Thymus (tissue), 11 donors: ENCODE results near the gene DGKG. TPM values are rescaled to one million over a fixed set of nuclear protein-coding genes. Genes with fewer than 3 reads are reported as not detected.

Source experiments
- DNase-seq, 9 donors: peaks; one replicate each; pipeline ENCODE4 v3.0.0-alpha.2; 2013; ENCODE audit warnings: low spot score in 9 of 9, low read depth in 6 of 9, missing footprints in 1 of 9
- H3K27ac ChIP-seq, 2 donors: one replicate each; pipeline ENCODE4 v1.5.1; 2013; ENCODE audit warnings: control low read depth in 1 of 2, low read depth in 1 of 2, low read length in 1 of 2, mild to moderate bottlenecking in 1 of 2, moderate library complexity in 1 of 2
- H3K27me3 ChIP-seq, 2 donors: one replicate each; pipeline ENCODE4 v1.5.1; 2013; ENCODE audit warnings: low read length in 1 of 2; ENCODE audit not compliant: control insufficient read depth in 2 of 2, insufficient read depth in 1 of 2
- H3K36me3 ChIP-seq, 2 donors: one replicate each; pipeline ENCODE4 v1.5.1; 2013; ENCODE audit warnings: low read length in 1 of 2, mild to moderate bottlenecking in 1 of 2, moderate library complexity in 1 of 2; ENCODE audit not compliant: control insufficient read depth in 2 of 2, insufficient read depth in 2 of 2
- H3K4me1 ChIP-seq, 2 donors: one replicate each; pipeline ENCODE4 v1.5.1; 2013; ENCODE audit warnings: low read length in 2 of 2; ENCODE audit not compliant: control insufficient read depth in 2 of 2, insufficient read depth in 2 of 2
- H3K4me3 ChIP-seq, 2 donors: one replicate each; pipeline ENCODE4 v1.5.1; 2013; ENCODE audit warnings: low read length in 2 of 2, control low read depth in 1 of 2, mild to moderate bottlenecking in 1 of 2
- H3K9me3 ChIP-seq, 2 donors: one replicate each; pipeline ENCODE4 v1.5.1; 2013; ENCODE audit warnings: low read length in 1 of 2, mild to moderate bottlenecking in 1 of 2; ENCODE audit not compliant: control insufficient read depth in 2 of 2, insufficient read depth in 1 of 2
- WGBS: extraction: QIAGEN DNeasy Blood & Tissue Kit; methylation state at CpG from one replicate; pipeline ENCODE4 v1.1.7; 2013; 5-methylcytosine and 5-hydroxymethylcytosine counted together
- polyA plus RNA-seq: library from polyadenylated mRNA; stranded (reverse); fragments of 200-250 nt; gene quantifications from one replicate; pipeline ENCODE4 v1.2.3, GENCODE V29; 2013
- total RNA-seq: library from RNA; stranded (reverse); fragments of 120-200 nt; gene quantifications from one replicate; pipeline ENCODE4 v1.2.4, GENCODE V29; 2013
- donor health status: healthy.

The DGKG gene
- total and polyA plus RNA-seq, 2 donors, result 1.1 to 1.6 TPM

DNA sequence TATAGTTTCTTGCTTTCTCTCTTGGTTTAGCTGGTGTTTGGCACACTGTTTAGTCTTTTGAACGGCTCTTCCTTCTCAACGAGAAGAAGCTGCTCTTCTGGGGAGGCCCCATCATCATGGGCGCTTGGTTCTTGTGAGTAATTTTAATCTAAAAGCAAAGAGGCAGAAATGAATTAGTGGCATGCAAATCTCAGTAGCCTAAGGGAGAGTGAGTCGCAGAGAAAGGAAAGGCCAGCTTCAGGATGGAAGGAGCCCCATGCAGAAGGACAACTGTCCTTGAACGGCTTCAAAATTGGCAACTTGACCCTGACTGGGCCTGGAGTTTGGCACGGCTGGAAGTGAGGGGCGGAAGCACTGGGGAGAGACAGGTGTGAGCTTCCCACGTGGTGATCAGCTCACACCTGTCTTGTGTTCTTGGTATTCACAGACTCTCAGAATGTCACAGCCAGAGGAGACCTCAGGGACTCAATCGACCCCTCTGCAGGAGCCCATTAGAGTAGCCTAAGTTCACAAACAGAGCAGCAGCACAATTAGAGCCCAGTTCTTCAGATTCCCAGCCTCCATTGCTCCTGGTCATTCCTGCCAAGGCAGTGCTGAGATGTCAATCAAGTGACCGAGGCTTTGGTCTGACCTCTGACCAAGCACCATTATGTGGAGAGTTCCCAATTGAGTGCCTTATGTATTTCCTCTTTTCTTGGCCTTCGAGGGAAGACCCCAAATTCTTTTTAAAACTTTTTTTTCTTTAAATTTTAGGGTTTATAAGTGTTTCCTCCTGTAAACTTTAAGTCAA, 211.8 kb downstream of the DGKG start:
- Histone ChIP-seq H3K27me3 (peaks cover 0 to 12% of the 10 kb centered on the region in 2 donors), H3K36me3 (no peaks in the 10 kb centered on the region), H3K4me1 (peaks cover 0 to 3% of the 10 kb centered on the region in 2 donors), H3K27ac (no peak overlapping the region), H3K4me3 (no peak overlapping the region), H3K9me3 (no peaks in the 10 kb centered on the region)
- WGBS, result 91% methylated on average over 11 of the region's 11 CpGs
- no peak for DNase-seq

DNA sequence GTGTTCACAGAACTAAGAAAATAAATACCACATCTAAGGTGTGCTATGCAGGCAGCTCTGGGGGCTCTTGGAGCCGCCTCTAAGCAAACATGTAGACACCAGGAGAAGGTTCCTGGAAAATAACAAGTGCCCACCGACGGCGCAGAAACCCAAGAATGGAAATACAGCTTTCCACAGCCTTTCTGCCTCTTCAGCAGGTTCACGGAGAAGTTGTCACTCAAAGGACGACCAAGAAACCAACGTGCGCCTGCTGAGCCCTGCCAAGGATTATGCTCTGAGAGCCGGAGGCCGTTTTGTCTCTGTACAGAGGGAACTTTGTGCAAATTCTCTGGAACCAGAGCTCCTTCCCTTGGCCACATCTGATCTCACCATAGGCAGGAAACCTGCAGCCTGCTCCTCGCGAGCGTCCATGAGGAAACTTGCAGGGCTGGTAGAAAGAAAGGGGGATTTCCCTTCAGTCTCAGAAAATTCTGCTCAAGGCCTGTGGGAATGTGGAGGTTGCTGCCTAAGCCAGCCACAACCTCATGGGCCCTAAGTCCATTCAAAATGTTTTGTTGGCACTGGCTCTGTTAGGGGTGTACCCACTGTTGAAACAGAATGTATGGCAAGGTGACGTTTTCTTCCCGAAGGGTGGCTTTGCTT, 212.6 kb downstream of the DGKG start:
- Histone ChIP-seq H3K4me1 (peaks cover 0 to 3% of the 10 kb centered on the region in 2 donors), H3K36me3 (no peaks in the 10 kb centered on the region), H3K9me3 (no peaks in the 10 kb centered on the region), H3K4me3 (no peak overlapping the region), H3K27ac (no peak overlapping the region), H3K27me3 (peaks cover 0 to 12% of the 10 kb centered on the region in 2 donors)
- DNase-seq, result no peak
- WGBS, result 84% methylated on average over 15 of the region's 15 CpGs

DNA sequence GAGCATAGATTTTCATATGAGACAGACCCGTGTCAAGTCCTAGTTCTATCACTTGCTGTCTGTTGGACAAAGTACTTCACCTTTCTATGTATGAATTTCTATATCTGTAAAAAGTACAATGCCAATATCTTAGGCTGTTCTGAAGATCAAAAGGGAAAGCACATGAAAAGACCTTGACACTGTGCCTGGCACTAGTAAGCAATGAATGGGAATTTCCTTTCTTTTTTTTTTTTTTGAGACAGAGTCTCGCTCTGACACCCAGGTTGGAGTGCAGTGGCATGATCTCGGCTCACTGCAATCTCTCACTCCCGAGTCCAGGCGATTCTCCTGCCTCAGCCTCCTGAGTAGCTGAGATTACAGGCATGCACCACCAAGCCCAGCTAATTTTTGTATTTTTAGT, 217.8 kb downstream of the DGKG start:
- H3K4me1 ChIP-seq, result peaks cover 0 to 11% of the 10 kb centered on the region in 2 donors
- DNase-seq, result no peak
- WGBS, result 97% methylated on average over 5 of the region's 5 CpGs

DNA sequence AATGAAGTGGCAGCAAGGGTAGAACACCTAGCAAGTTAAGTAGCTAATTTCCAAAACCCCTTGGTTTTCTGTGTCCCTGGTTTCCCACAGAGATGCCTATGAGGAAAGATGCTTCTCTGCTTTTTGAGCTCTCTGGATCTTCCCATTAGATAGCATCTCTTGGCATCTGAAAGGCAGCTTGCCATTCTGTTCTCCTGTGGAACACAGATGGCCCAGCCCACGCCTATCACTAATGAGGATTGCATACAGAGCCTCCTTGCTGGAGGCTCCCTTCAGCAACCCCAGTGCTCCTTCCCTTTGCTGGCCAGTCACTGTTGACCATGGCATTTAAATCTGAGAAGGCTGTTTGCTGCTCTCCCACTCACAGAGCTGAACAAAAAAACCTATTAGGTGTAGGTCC, 218.8 kb downstream of the DGKG start:
- H3K4me1 ChIP-seq, result peaks cover 0 to 11% of the 10 kb centered on the region in 2 donors
- no peak overlapping the region for H3K27ac ChIP-seq
- DNase-seq, result no peak
- H3K36me3 ChIP-seq, result no peaks in the 10 kb centered on the region
- no peaks in the 10 kb centered on the region for H3K9me3 ChIP-seq
- H3K4me3 ChIP-seq, result no peak overlapping the region
- 75% methylated on average over 1 of the region's 1 CpG for WGBS
- no peaks in the 10 kb centered on the region for H3K27me3 ChIP-seq

More for the DNA sequence above, 217.8 kb downstream of the DGKG start:
- Histone ChIP-seq H3K4me3 (no peak overlapping the region), H3K9me3 (no peaks in the 10 kb centered on the region), H3K27ac (no peak overlapping the region), H3K27me3 (no peaks in the 10 kb centered on the region), H3K36me3 (no peaks in the 10 kb centered on the region)

DNA sequence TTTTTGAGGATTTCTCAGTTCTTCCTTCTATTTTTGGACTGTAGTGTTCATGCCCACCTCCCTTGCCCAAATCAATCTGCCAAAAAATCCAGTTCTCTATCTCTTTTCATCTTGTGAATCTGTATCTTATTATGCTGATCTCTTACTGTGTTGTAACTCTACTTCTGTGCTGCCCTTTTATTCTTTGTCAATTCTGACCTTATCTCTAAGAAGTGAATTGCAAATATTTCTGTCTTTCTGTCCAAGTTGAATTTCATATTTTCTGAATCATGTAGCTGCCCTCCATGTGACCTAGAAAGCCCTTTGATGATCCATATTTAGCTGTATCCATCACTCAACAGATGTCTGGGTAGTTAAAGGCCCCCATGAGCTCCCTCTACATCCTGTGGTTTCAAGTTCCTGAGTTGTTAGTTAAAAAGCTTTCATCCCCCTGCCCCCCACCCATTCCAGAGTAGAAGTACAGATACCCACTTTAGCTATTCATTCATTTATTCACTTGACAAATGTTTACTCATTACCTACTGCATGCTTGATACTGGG, 219.6 kb downstream of the DGKG start:
- no peak overlapping the region for H3K4me3 ChIP-seq
- no peaks in the 10 kb centered on the region for H3K27me3 ChIP-seq
- H3K36me3 ChIP-seq, result no peaks in the 10 kb centered on the region
- no peaks in the 10 kb centered on the region for H3K9me3 ChIP-seq
- H3K27ac ChIP-seq, result no peak overlapping the region
- DNase-seq, result peak in 3 of 9 donors; percentile 18 to 58 (median 24)
- H3K4me1 ChIP-seq, result peaks cover 0 to 11% of the 10 kb centered on the region in 2 donors

DNA sequence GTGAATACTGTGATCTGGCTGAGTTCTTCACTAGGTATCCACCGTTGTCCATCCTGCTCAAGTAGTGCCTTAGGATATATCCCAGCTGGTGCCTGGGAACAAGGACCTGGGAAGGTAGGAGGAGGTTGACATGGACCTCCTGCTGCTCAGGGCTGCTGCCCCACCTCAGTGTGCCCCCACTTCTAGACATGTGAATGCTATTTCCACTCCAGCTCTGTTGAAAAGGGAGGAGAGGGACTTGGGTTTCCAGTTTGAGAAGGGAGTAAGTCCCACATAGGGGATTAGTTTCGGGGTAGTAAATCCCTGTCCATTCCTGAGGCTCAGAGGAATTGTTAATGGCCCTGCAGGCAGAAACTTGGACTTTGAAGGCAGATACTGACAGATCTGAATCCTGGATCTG, 220.2 kb downstream of the DGKG start:
- H3K4me1 ChIP-seq, result peaks cover 0 to 11% of the 10 kb centered on the region in 2 donors
- no peaks in the 10 kb centered on the region for H3K27me3 ChIP-seq
- no peaks in the 10 kb centered on the region for H3K36me3 ChIP-seq
- H3K4me3 ChIP-seq, result no peak overlapping the region
- no peak overlapping the region for H3K27ac ChIP-seq
- no peaks in the 10 kb centered on the region for H3K9me3 ChIP-seq
- 95% methylated on average over 2 of the region's 2 CpGs for WGBS
- DNase-seq, result no peak

DNA sequence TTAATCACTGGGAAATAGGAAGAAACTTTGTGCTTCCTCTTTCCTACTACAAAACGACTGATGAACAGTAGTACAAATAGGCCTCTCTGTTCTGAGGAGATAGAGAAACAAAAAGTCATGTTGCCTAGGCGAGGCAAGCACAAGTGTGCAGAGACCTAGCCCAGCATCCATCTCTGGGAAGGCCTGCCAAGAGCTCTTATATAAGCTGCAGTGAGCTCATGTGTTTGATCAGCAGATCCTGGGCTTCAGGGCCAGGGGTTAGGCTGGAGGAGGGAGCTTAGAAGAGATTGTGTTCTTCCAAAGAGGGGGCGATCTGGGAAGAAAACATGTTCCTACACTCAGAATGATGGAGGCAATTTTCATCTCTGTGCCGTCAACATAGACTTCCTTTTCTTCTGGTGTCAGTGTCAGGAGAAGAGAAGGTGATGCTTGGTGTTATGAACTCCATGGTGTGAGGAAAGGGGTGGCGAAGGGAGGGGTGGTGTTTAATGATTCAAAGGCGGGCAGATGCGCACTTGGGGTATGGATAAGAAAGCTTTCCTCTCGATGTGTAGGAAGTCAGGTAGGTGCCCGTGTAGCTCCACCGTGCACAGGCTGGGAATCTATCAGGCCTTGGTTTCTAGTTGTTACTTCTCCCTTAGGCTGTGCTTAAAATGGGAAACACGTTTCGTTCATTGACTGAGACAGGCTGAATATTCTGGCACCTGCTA, 223.6 kb downstream of the DGKG start:
- 93% methylated on average over 12 of the region's 12 CpGs for WGBS
- no peaks in the 10 kb centered on the region for H3K36me3 ChIP-seq
- H3K9me3 ChIP-seq, result no peaks in the 10 kb centered on the region
- H3K27me3 ChIP-seq, result no peaks in the 10 kb centered on the region
- no peak for DNase-seq
- H3K4me1 ChIP-seq, result peaks cover 0 to 10% of the 10 kb centered on the region in 2 donors
- no peak overlapping the region for H3K27ac ChIP-seq
- H3K4me3 ChIP-seq, result no peak overlapping the region

DNA sequence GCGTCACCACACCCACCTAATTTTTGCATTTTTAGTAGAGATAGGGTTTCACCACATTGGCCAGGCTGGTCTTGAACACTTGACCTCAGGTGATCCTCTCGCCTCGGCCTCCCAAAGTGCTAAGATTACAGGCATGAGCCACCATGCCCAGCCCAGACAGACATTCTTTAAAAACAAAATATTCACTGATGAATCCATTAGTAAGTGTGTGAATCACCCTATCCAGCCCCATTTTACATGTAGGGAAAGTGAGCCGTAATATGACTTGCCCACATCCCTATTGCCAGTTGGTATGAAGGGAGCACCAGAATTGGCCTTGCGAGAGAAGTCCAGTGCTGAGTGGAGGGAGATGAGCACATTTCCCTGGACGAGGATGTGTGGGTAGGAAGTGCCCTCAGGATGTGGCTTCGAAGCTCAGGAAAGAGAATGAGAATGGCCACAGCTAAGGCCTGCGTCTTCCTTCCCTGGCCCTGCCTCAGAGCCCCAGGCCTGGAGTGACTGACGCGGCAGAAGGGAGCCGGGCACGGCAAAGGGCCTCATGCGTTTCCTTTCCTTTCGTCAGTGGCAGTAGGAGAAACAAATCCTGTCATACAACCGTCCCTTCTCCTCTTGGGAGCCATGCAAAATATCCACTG, 224.9 kb downstream of the DGKG start:
- H3K27me3 ChIP-seq, result no peaks in the 10 kb centered on the region
- H3K36me3 ChIP-seq, result no peaks in the 10 kb centered on the region
- no peaks in the 10 kb centered on the region for H3K9me3 ChIP-seq
- no peak overlapping the region for H3K4me3 ChIP-seq
- 94% methylated on average over 15 of the region's 15 CpGs for WGBS
- peaks cover 0 to 5% of the 10 kb centered on the region in 2 donors for H3K4me1 ChIP-seq
- no peak overlapping the region for H3K27ac ChIP-seq
- DNase-seq, result no peak
